H1 (cell line): ENCODE data around the gene TMEM140. TPM values are rescaled to one million over a fixed set of nuclear protein-coding genes. Genes with fewer than 3 reads are reported as not detected.

Experiments
- CTCF ChIA-PET: fragments of 300-600 bp; sonication (Branson Sonifier 250); formaldehyde crosslinking; loops from one replicate; lab custom pipeline; 2021; ENCODE audit not compliant: partially characterized antibody; lab: Charles Lee
- POLR2A ChIA-PET: fragments of 300-600 bp; sonication (Branson Sonifier 250); formaldehyde crosslinking; loops from one replicate; lab custom pipeline; 2021; ENCODE audit warnings: inconsistent platforms; ENCODE audit not compliant: partially characterized antibody; lab: Charles Lee
- DNase-seq, 2 experiments: peaks; one replicate each; pipeline versions ENCODE4 v3.0.0 to v3.0.0-alpha.2; 2010 to 2022; ENCODE audit warnings: low spot score in 2 of 2, low read depth in 1 of 2, mixed read lengths in 1 of 2
- FAIRE-seq: peaks from 2 replicates; lab custom pipeline; 2011; peaks lifted over from hg19 to GRCh38; lab: Jason Lieb, UNC
- H2AFZ ChIP-seq: 2 replicates; pipeline ENCODE4 v1.8.1; 2012; ENCODE audit warnings: low read length, inconsistent platforms
- H2AK5ac ChIP-seq: 2 replicates; pipeline ENCODE4 v1.6.1; 2013; ENCODE audit warnings: low read depth, low read length
- H2BK120ac ChIP-seq: replicated peaks from 2 replicates; pipeline ENCODE3; 2013; ENCODE audit warnings: low read depth, low read length, inconsistent platforms
- H2BK12ac ChIP-seq: 2 replicates; pipeline ENCODE4 v1.6.1; 2013; ENCODE audit warnings: low read depth, low read length
- H2BK15ac ChIP-seq: 2 replicates; pipeline ENCODE4 v1.6.1; 2013; ENCODE audit warnings: low read length
- H2BK20ac ChIP-seq: 2 replicates; pipeline ENCODE4 v1.6.1; 2013; ENCODE audit warnings: low read length
- H2BK5ac ChIP-seq: 2 replicates; pipeline ENCODE4 v1.6.1; 2013; ENCODE audit warnings: low read depth, low read length
- H3K14ac ChIP-seq: 2 replicates; pipeline ENCODE4 v1.6.1; 2013; ENCODE audit warnings: inconsistent platforms; ENCODE audit not compliant: insufficient read length
- H3K18ac ChIP-seq: 2 replicates; pipeline ENCODE4 v1.6.1; 2013; ENCODE audit warnings: low read length; ENCODE audit errors: extremely low read depth
- H3K23ac ChIP-seq: 2 replicates; pipeline ENCODE4 v1.6.1; 2013; ENCODE audit warnings: inconsistent platforms; ENCODE audit not compliant: insufficient read length
- H3K23me2 ChIP-seq: 2 replicates; pipeline ENCODE4 v1.6.1; 2013; ENCODE audit warnings: low read depth, low read length
- H3K27ac ChIP-seq: 2 replicates; pipeline ENCODE4 v1.6.1; 2011; ENCODE audit warnings: low read depth, low read length, inconsistent platforms
- H3K27me3 ChIP-seq, 4 experiments: replicated peaks in 1 of 4; 1 replicate in 1 of 4; 2 replicates in 3 of 4; pipeline versions ENCODE4 v1.6.1 to v1.8.1; 2011 to 2013; ENCODE audit warnings: low read length in 3 of 4, mild to moderate bottlenecking in 3 of 4, inconsistent platforms in 2 of 4, mixed read lengths in 2 of 4, moderate library complexity in 1 of 4; ENCODE audit not compliant: control insufficient read depth in 3 of 4, insufficient read depth in 3 of 4; ENCODE audit errors: extremely low read depth in 1 of 4
- H3K36me3 ChIP-seq, 4 experiments: 2 replicates each; pipeline versions ENCODE4 v1.6.1 to v1.8.1; 2011 to 2013; ENCODE audit warnings: mild to moderate bottlenecking in 4 of 4, low read length in 3 of 4, moderate library complexity in 2 of 4, control low read depth in 1 of 4, inconsistent platforms in 1 of 4; ENCODE audit not compliant: insufficient read depth in 4 of 4, control insufficient read depth in 2 of 4
- H3K4ac ChIP-seq: replicated peaks from 2 replicates; pipeline ENCODE3; 2013; ENCODE audit warnings: low read length, low read depth, mixed read lengths, inconsistent platforms; ENCODE audit not compliant: insufficient read length
- H3K4me1 ChIP-seq, 4 experiments: replicated peaks in 1 of 4; 1 replicate in 1 of 4; 2 replicates in 3 of 4; pipeline versions ENCODE4 v1.6.1 to v1.8.1; 2011 to 2013; ENCODE audit warnings: low read length in 3 of 4, inconsistent platforms in 2 of 4, mixed read lengths in 1 of 4; ENCODE audit not compliant: insufficient read depth in 4 of 4, control insufficient read depth in 3 of 4
- H3K4me2 ChIP-seq, 2 experiments: 2 replicates each; pipeline versions ENCODE4 v1.6.1 to v1.8.1; 2011 to 2013; ENCODE audit warnings: low read depth in 2 of 2, low read length in 2 of 2, control low read depth in 1 of 2, inconsistent platforms in 1 of 2, mild to moderate bottlenecking in 1 of 2; ENCODE audit not compliant: insufficient read depth in 1 of 2
- H3K4me3 ChIP-seq, 4 experiments: fragments of 200-600, 300-600 bp in 1 of 4; sonication (generic), shearing (Covaris generic), sonication (Bioruptor Twin) in 1 of 4; 2 replicates each; pipeline versions ENCODE4 v1.5.1 to v1.8.1; 2011 to 2016; ENCODE audit warnings: low read length in 4 of 4, low read depth in 3 of 4, control low read depth in 2 of 4, inconsistent platforms in 2 of 4, mild to moderate bottlenecking in 2 of 4, mixed read lengths in 1 of 4, moderate library complexity in 1 of 4; ENCODE audit not compliant: insufficient read depth in 2 of 4; ENCODE audit errors: extremely low read depth in 1 of 4
- H3K56ac ChIP-seq: replicated peaks from 2 replicates; pipeline ENCODE3; 2013; ENCODE audit warnings: low read depth, mild to moderate bottlenecking, mixed read lengths, low read length, inconsistent platforms; ENCODE audit not compliant: insufficient read length
- H3K79me1 ChIP-seq: 2 replicates; pipeline ENCODE4 v1.6.1; 2013; ENCODE audit warnings: low read depth, low read length, control low read depth
- H3K79me2 ChIP-seq, 2 experiments: 2 replicates each; pipeline versions ENCODE4 v1.6.1 to v1.8.1; 2012 to 2013; ENCODE audit warnings: low read length in 2 of 2, mild to moderate bottlenecking in 2 of 2, inconsistent platforms in 1 of 2; ENCODE audit not compliant: insufficient read depth in 2 of 2, control insufficient read depth in 1 of 2
- H3K9ac ChIP-seq, 4 experiments: replicated peaks in 1 of 4; 1 replicate in 1 of 4; 2 replicates in 3 of 4; pipeline versions ENCODE4 v1.6.1 to v1.8.1; 2011 to 2013; ENCODE audit warnings: low read depth in 3 of 4, low read length in 3 of 4, control low read depth in 2 of 4, mild to moderate bottlenecking in 2 of 4, moderate library complexity in 2 of 4, inconsistent platforms in 1 of 4; ENCODE audit errors: extremely low read depth in 1 of 4
- H3K9me3 ChIP-seq, 2 experiments: 2 replicates each; pipeline versions ENCODE4 v1.6.1 to v1.8.1; 2012 to 2013; ENCODE audit warnings: mild to moderate bottlenecking in 2 of 2, moderate library complexity in 2 of 2, control low read depth in 1 of 2, inconsistent platforms in 1 of 2, low read depth in 1 of 2, low read length in 1 of 2, mixed read lengths in 1 of 2; ENCODE audit not compliant: insufficient read depth in 2 of 2
- H4K20me1 ChIP-seq, 2 experiments: replicated peaks in 1 of 2; 2 replicates each; pipeline versions ENCODE3 to v1.8.1; 2011 to 2013; ENCODE audit warnings: inconsistent platforms in 2 of 2, low read length in 2 of 2, mild to moderate bottlenecking in 1 of 2; ENCODE audit not compliant: insufficient read depth in 2 of 2, control insufficient read depth in 1 of 2
- H4K5ac ChIP-seq: 2 replicates; pipeline ENCODE4 v1.6.1; 2013; ENCODE audit warnings: low read length, low read depth, mixed read lengths, inconsistent platforms; ENCODE audit not compliant: insufficient read length
- H4K8ac ChIP-seq: 2 replicates; pipeline ENCODE4 v1.8.0; 2013; ENCODE audit warnings: mild to moderate bottlenecking, moderate library complexity, low read length, inconsistent platforms; ENCODE audit not compliant: insufficient read depth; ENCODE audit errors: extremely low read depth
- H4K91ac ChIP-seq: replicated peaks from 2 replicates; pipeline ENCODE3; 2013; ENCODE audit warnings: low read length, mixed read lengths, inconsistent platforms; ENCODE audit not compliant: insufficient read length
- BCL11A ChIP-seq, 2 experiments: IDR thresholded peaks; one replicate each; pipeline ENCODE4 v1.6.1; 2011; ENCODE audit warnings: low read depth in 2 of 2, low read length in 2 of 2, mild to moderate bottlenecking in 2 of 2
- EZH2 ChIP-seq: fragments of 200-600 bp; sonication (generic); IDR thresholded peaks from 2 replicates; pipeline ENCODE4 v1.7.1; 2012; ENCODE audit warnings: low read depth, mild to moderate bottlenecking, moderate library complexity, low read length, inconsistent platforms; ENCODE audit not compliant: severe bottlenecking
- JUN ChIP-seq: IDR thresholded peaks from 2 replicates; pipeline ENCODE4 v1.6.1; 2011; ENCODE audit warnings: low read depth, mild to moderate bottlenecking, improper control_type of control experiment, low read length
- JUND ChIP-seq: IDR thresholded peaks from 2 replicates; pipeline ENCODE4 v1.6.1; 2011; ENCODE audit warnings: mild to moderate bottlenecking, improper control_type of control experiment, low read length
- SP2 ChIP-seq: IDR thresholded peaks from 2 replicates; pipeline ENCODE4 v1.6.1; 2012; ENCODE audit warnings: mild to moderate bottlenecking, low read length, inconsistent platforms
- WGBS, 2 experiments: shearing (Covaris generic) in 1 of 2; methylation state at CpG; one replicate each; pipeline versions ENCODE4 v1.1.6 to v1.1.7; 2013 to 2015; ENCODE audit warnings: low lambda C conversion rate in 2 of 2, mixed read lengths in 2 of 2, inconsistent platforms in 1 of 2, low coverage in 1 of 2, missing lambda C conversion rate in 1 of 2; ENCODE audit not compliant: insufficient replicate concordance in 2 of 2, insufficient coverage in 1 of 2, insufficient read length in 1 of 2; ENCODE audit errors: extremely low coverage in 1 of 2, missing lambda C conversion rate in 1 of 2; 5-methylcytosine and 5-hydroxymethylcytosine counted together
- polyA plus RNA-seq, 7 experiments: library from polyadenylated mRNA; depleted of rRNA in 3 of 7; stranded (reverse) in 5 of 7; unstranded in 2 of 7; fragments of >200 nt in 5 of 7; fragments of 200-250 nt in 2 of 7; gene quantifications; 1 replicate in 5 of 7; 2 replicates in 1 of 7; 4 replicates in 1 of 7; pipeline versions ENCODE4 v1.2.1 to v1.2.3, GENCODE V29; 2011 to 2013; ENCODE audit warnings: missing spikeins in 2 of 7, mixed read lengths in 2 of 7
- total RNA-seq: library from RNA; stranded (reverse); fragmentation: NEBNext Ultra II Directional; extraction: Animal tissue kit (Norgen Biotek cat#: 25700); gene quantifications from 2 replicates; pipeline ENCODE4 v1.2.1, GENCODE V29; 2021

Gene TMEM140
- total and polyA plus RNA-seq, 2 of the 8 experiments (the other 6 are each of a cell fraction or from before 2014, with no cell fraction given), result not detected

DNA sequence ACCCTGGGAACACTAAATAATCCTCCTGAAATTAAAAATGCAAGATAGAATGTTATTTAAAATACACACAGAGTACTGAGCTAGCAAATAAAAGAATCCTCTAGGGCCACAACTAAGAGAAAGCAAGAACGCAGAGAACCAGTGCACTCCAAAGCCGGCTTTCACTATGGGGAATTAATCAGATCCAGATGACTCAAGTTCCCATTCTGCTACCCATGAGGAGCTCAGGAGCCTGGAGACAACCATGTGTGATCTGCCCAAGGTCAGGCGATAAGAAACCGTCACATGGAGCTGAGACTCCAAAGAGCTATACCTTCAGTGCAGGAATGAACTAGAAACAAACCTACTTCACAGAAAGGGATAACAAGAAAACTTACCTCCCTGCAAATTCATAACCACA lies 42.1 kb downstream of the TMEM140 start:
- DNase-seq, result no peak

More for the DNA sequence above, 42.1 kb downstream of the TMEM140 start:
- Histone ChIP-seq H3K56ac (no peak overlapping the region), H3K36me3 (peaks cover 0 to 2% (median under 1%) of the 10 kb centered on the region in 4 experiments; a peak in 3 of 8 replicates), H3K4me3 (no peak overlapping the region), H2AFZ (no peak overlapping the region), H3K4me1 (no peaks in the 10 kb centered on the region), H3K27me3 (no peaks in the 10 kb centered on the region), H2BK5ac (no peak overlapping the region), H3K14ac (no peak overlapping the region), H3K79me1 (no peaks in the 10 kb centered on the region), H3K18ac (no peak overlapping the region), H2AK5ac (no peak overlapping the region), H3K23me2 (no peaks in the 10 kb centered on the region), H4K20me1 (peaks cover 0 to 2% of the 10 kb centered on the region in 2 experiments), H4K91ac (no peak overlapping the region), H3K4me2 (no peak overlapping the region), H3K9me3 (no peaks in the 10 kb centered on the region), H2BK12ac (no peak overlapping the region), H2BK15ac (no peak overlapping the region), H3K23ac (no peak overlapping the region), H4K5ac (no peak overlapping the region), H2BK20ac (no peak overlapping the region), H3K27ac (no peak overlapping the region), H3K4ac (no peak overlapping the region), H4K8ac (no peak overlapping the region), H3K9ac (no peak overlapping the region), H2BK120ac (no peak overlapping the region), H3K79me2 (no peaks in the 10 kb centered on the region)
- POLR2A ChIA-PET, result no interaction called here
- WGBS, 2 experiments, result 96% methylated on average over 4 of the region's 4 CpGs; no CpG with 5 or more reads in 1 of the 2 experiments
- no peak for TF ChIP-seq JUND
- TF ChIP-seq SP2, result no peak
- no peak for TF ChIP-seq JUN
- no peak for TF ChIP-seq EZH2
- no peak for TF ChIP-seq BCL11A (IDR thresholded peaks at IDR 0.05; ENCODE audit: low read depth in 2 of 2, low read length in 2 of 2)
- FAIRE-seq, result no peak
- CTCF ChIA-PET, result no interaction called here
